Globus pallidus (tissue), 1 donor: ENCODE measurements around the gene ZNF560.
"Not testable (repeated sequence)": the region's sequence is repeated elsewhere in the genome, so short reads cannot be mapped to it uniquely, and the experiment has no call there.

ENCODE experiments used
- DNase-seq: peaks from one replicate; pipeline ENCODE4 v3.0.0-alpha.2; 2015; ENCODE audit warnings: low spot score

Gene ZNF560

GRCh38 chr19:9498183-9498902, at the start of gene ZNF560:
Gene ZNF560 (minus strand): TSS chr19:9498616. CDS start chr19:9475313, 23,303 bp downstream.
- DNase-seq: no peak

DNA sequence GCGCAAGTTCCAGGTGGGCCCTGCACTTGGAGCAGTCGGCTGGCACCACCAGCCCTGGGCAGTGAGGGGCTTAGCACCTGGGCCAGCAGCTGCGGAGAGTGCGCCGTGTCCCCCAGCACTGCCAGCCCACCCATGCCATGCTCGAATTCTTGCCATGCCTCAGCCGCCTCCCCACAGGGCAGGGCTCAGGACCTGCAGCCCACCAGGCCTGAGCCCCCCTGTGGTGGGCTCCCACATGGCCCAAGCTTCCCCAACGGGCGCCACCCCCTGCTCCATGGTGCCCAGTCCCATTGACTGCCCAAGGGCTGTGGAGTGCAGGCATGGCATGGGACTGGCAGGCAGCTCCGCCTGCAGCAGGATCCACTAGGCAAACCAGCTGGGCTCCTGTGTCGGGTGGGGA, 49.5 kb upstream of the ZNF560 start:
- no peak for DNase-seq

DNA sequence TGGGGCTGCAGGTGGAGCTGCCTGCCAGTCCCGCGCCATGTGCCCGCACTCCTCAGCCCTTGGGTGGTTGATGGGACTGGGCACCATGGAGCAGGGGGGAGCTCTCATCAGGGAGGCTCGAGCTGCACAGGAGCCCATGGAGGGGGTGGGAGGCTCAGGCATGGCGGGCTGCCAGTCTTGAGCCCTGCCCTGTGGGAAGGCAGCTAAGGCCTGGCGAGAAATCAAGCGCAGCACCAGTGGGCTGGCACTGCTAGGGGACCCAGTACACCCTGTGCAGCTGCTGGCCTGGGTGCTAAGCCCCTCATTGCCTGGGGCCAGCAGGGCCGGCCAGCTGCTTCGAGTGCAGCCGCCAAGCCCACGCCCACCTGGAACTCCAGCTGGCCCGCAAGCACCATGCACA, 42.9 kb upstream of the ZNF560 start:
- DNase-seq: not testable (repeated sequence)

DNA sequence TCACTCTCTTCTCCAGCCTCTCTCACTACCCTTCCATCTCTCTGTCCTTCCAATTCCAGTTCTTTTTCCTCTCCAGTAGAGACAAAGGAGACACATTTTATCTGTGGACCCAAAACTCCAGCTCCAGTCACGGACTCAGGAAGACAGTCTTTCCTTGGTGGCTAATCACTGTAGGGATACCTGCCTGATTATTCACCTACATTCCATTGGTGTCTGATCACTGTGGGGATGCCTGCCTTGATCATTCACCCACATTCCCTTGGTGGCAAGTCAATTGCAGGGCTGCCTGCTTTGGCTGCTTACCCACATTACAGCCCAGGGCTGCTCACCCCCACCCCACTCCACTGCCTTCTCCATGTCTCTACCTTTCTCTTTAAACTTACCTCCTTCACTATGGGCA, 41.5 kb upstream of the ZNF560 start:
- DNase-seq: not testable (repeated sequence)

- DNase-seq: not testable (repeated sequence)
Observed at GRCh38 chr19:9539201-9539600, 40.8 kb upstream of the ZNF560 start.

DNA sequence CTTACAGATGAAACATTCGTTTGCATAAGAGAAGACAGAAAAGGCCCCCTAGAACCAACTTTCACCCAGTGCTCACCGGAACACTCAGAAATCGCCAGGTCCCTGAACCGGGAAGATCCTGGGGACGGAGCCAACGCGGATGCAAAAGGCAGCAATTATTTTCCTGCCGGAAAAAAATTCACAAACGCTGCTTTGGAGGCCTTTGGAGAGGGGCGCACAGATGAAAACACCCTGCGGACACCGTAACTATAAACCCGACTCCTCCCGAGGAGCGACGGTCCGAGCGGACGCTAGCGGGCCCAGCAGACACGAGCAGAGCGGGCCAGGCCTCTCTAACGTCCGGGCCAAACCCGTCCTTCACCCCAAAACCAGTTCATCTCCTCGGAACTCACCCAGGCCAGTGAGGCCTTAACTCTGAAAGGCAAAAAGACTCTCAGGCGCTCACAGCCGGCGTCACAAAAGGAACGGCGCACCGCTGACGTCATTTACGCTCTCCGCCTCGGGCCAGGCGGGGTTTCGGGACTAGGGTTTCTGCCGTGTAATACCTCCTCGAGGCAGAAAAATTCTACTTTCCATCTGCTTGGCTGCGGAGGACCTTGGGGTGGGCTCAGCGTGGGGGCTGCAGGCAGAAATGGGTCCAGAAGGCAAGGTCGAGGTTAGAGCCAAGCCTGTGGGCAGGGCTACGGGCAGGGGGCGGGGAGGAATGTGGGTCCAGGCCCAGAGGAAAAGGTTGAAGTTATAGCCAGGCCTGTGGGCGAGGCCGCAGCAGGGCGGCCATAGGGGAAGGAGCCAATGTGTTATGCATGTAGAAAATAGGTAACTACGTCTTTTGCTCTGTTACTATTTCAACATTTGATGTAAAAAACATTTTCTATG, 40.0 kb upstream of the ZNF560 start, which contains the start of gene ZNF426:
TSS of gene ZNF426 (minus strand) at position 463 of the 876 bp plus-strand sequence. CDS start 2,413 bp downstream, outside the sequence.
- DNase-seq: peak; percentile 80

- no peak for DNase-seq
Observed at GRCh38 chr19:9535934-9536333, 37.5 kb upstream of the ZNF560 start.

DNA sequence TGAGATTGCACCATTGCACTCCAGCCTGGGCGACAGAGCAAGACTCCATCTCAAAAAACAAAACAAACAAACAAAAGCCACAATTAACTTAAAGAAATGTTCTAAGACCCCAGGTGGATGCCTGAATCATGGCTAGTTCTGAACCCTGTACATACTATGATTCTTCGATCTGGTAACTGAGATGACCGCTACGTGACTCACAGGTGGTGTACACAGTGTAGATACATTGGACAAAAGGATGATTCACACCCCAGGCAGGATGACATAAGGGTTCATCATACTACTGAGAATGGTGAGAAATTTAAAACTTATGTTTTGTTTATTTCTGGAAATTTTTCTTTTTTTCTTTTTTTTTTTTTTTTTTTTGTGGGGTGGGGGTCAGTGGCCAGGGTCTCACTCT, 33.5 kb upstream of the ZNF560 start:
- DNase-seq: no peak

DNA sequence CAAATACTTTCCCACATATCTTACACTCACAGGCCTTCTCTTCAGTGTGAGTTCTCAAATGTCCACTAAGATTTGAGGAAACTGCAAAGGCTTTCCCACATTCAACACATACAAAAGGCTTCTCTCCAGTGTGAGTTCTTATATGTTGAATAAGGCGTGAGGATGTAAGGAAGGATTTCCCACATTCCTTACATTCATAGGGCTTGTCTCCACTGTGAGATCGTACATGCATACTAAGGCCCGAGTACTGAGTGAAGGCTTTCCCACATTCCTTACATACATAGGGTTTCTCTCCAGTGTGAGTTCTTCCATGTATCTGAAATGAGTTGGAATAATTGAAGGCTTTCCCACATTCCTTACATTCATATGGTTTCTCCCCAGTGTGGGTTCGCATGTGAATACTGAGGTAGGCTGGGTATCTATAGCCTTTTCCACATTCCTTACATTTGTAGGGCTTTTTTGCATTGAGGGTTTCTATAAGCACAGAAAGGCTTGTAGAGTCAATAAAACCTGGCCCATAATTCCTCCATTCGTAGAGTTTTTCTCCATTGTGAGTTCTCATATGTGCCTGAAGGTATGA, 30.4 kb upstream of the ZNF560 start:
- DNase-seq: no peak

DNA sequence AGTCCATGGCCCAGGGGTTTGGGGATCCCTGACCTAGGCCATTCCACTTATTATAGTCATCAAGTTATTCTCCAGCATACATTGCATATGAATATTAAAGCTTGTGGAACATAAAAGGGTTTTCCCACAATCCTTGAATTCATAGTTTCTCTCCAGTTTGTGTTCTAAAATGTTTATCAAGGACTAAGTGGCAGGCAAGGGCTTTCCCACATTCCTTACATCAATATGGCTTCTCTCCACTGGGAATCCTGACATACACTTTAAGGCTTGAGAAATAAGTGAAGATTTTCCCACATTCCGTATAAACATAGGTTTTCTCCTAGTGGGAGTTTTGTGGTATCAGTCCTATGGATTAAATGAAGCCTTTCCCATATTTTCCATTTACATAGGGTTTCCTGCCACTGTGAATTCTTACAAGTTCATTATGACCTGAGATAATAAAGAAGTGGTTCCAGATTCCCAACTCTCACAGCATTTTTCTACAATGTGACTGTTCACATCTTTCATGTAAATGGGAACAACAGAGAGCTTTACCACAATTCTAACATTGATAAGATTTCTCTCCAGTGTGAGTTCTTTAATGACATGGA, 25.6 kb upstream of the ZNF560 start:
- DNase-seq: no peak

DNA sequence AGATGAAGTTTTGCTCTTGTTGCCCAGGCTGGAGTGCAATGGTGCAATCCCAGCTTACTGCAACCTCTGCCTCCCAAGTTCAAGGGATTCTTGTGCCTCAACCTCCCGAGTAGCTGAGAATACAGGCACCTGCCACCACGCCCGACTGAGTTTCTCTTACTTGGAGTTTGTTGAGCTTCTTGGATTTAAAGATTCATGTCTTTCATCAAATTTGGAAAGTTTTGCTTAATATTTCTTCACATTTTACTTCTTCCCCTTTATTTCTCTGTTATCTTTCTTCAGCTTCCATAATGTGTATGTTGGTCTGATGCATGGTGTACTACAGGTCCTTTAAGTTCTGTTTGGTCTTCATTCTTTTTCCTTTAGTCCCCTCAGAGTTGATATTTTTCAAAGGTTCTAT, 8.9 kb upstream of the ZNF560 start:
- no peak for DNase-seq

DNA sequence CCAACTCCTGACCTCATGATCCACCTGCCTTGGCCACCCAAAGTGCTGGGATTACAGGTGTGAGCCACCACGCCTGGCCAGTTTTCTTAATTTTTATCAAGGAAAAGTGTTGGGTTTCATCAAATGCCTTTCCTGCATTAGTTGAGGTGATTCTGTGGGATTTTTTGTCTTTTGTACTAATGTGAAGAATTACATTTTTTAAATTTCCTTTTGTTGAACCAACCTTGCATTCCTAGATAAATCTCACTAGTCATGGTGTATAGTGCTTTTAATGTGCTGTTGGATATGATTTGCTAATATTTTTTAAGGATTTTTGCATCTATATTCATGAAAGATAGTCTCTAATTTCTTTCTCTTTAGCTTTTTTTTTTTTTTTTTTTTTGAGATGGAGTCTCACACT, 2.4 kb upstream of the ZNF560 start:
- no peak for DNase-seq

DNA sequence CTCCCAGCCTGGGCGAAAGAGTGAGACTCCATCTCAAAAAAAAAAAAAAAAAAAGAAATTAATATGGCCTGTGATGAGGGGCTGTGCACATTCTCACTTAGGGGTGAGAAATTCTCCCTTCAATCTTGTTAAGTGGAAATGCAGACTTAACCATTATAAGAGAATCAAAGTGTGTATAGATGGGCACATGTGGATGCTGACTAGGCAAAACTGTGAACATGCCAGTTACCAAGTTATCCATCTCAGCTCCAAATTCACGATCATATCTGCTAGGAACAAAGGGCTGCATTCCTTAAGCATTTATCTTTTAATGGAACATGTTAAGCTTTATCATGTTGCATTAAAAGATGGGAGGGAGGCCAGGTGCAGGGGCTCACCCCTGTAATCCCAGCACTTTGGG, 4.3 kb downstream of the ZNF560 start:
- DNase-seq: no peak

DNA sequence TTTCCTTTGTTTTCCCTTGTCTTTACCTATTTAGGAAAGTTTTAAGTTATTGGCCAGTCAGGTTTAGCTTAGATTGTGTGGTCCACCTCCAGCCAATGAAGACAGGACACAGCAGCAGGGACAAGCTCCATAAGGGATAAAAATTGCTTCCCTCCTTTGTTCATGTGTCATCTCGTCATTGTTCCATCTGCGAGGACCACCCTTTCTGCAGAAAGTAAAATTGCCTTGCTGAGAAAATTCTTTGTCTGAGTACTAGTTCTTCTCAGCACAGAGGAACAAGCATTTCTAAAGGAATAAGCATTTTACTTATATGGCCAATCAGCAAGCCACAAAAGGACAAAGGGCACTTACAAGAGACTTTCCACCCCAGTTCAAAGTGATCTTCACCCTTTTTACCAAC, 11.4 kb downstream of the ZNF560 start:
- DNase-seq: no peak

DNA sequence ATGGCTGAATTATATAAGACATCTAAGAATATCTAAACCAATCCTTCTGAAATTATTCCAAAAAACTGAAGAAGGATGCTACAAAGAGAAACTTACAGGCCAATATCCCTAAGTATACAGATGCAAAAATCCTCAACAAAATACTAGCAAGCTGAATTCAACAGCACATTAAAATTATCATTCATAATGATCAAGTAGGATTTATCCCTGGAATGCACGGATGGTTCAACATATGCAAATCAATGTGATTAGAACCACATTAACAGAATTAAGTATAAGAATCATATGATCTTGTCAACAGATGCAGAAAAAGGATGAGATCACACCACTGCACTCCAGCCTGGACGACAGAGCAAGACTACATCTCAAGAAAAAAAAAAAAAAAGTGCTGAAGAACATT, 13.3 kb downstream of the ZNF560 start:
- DNase-seq: no peak

GRCh38 chr19:9474975-9475374, 23.4 kb downstream of the ZNF560 start:
- no peak for DNase-seq

DNA sequence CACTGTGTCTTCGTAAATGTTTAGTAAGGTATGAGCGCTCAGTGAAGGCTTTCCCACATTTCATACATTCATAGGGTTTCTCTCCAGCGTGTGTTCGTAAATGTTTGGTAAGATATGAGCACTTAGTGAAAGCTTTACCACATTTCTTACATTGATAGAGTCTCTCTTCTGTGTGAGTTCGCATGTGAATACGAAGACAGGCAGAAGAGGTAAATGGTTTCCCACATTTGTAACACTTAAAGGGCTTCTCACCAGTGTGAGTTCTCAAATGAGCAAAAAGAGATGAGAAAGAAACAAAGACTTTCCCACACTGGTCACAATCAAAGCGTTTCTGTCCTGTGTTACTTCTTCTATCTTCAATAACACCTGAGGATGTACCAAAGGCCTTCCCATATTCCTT, 31.3 kb downstream of the ZNF560 start:
- DNase-seq: no peak

- DNase-seq: no peak
Observed at GRCh38 chr19:9461938-9462337, 36.5 kb downstream of the ZNF560 start.

- DNase-seq: no peak
Observed at GRCh38 chr19:9456018-9456689, 42.3 kb downstream of the ZNF560 start.

DNA sequence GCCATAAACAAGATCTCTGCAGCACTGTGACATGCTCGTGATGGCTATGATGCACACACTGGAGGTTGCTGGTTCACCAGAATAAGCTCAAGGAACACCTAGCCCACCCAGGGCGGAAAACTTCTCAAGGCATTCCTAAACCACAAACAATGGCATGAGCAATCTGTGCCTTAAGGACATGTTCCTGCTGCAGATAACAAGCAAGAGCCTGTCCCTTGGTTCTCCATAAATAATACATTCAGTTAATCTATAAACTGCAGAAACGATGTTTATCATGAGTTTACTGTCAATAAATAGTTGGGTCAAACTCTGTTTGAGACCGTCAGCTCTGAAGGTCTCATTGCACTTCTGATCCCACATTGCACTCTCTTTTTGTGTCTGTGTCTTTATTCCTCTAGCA, 44.5 kb downstream of the ZNF560 start:
- no peak for DNase-seq

GRCh38 chr19:9445037-9445436, 53.4 kb downstream of the ZNF560 start:
- DNase-seq: no peak

DNA sequence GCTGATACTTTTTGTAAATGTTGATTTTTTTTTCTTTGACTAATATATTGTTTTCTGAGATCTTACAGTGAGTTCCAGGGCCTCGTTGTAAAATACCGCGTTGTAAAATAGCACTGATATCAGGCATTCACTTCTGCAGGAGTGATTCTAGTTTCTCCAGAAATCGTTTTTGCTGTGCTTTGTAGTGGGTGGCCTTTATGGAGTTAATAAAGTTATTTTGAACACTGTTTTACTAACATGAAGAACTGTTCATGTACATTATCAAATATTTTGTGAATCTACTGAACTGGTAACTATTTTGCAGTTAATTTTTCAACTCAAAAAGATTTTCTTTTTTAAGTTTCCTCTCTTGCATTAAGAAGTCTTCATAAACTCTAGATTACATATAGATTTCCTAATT, 62.1 kb downstream of the ZNF560 start:
- no peak for DNase-seq
